HG03064 (cell line): Measurements from ENCODE around the gene TBC1D22A.

ENCODE experiments used
- ATAC-seq: cut with Tn5 transposase; IDR thresholded peaks from one replicate; pipeline ENCODE4 v1.9.1; 2021; ENCODE audit warnings: low read depth; ENCODE audit not compliant: unreplicated experiment

Gene TBC1D22A

GRCh38 chr22:47187176-47187957 is 424.9 kb downstream of the TBC1D22A start:
- ATAC-seq = no peak

GRCh38 chr22:47188261-47189055 is 426.0 kb downstream of the TBC1D22A start:
- no peak for ATAC-seq

GRCh38 chr22:47189056-47189916 is 426.8 kb downstream of the TBC1D22A start:
- no peak for ATAC-seq

GRCh38 chr22:47190276-47190956 is 428.0 kb downstream of the TBC1D22A start:
- no peak for ATAC-seq

GRCh38 chr22:47190957-47191670 is 428.7 kb downstream of the TBC1D22A start:
- no peak for ATAC-seq

- ATAC-seq = no peak
Observed at GRCh38 chr22:47191671-47192650, 429.5 kb downstream of the TBC1D22A start.

DNA sequence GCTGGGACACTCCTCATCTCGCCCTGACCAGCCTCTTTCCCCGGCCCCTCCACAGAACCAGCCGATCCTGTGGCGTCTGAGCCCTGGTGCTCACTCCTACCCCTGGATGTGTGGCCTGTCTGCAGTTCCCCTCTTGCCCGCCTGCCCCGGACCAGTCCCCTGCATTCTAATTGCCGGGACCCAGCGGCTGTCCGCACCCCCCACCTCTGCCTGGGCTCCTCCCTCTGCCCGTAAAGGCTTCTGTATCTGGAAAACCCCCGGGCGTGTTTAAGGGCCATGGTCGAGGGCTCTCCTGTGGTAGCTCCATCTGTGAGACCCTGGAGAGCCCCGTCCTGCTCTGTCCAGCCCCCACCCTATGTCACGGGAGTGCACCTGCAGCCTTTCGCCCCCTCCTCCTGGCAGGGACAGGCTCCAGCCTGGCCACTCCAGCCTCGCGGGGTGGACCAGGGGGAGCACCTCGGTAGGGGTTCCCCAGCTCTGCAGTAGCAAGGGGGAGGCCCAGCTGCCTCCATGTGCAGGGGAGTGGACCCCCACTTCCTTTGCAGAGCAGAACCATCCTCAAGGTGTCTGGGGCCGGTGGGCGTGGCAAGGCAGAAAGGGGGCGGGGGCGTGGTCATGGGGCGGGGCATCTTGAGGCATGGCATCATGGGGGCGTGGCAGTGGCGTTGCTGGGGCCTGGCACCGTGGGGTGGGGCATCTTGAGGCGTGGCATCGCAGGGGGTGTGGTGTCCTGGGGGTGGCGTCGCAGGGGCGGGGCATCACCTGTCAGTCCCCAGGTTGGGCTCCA is 430.4 kb downstream of the TBC1D22A start:
- ATAC-seq = no peak

DNA sequence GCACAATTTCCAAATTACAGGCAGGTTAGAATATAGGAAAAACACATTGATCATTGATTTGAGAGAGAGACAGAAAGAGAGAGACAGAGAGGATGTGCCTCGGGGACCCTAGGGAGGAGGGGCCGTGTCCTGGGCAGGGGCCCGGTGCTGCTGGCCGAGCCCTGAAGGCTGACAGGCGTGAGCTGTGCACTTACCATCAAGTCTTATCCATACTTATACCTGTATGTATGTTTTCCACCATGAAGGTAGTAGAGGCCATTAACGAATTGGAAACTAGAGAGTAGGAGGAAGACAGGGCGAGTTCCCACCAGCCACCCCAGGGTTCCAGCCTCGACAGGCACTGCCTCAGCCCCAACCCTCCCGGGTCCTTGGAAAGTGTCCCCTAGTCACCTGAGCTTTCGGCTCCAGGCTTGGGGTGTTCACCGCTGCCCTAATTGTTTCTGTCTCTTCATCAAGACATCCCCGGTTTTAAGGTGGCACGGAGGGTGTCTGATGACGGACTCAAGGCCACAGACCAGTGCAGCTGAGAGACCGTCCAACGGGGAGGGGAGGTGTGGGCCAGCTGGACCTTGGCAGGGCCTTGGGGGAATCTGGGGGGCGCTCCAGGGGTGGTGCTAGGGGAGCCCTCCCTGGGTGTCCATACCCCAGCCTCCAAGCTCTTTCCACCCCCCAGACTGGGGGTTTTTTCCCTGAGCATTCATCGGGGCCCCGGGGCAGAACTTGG is 431.3 kb downstream of the TBC1D22A start:
- ATAC-seq = no peak

DNA sequence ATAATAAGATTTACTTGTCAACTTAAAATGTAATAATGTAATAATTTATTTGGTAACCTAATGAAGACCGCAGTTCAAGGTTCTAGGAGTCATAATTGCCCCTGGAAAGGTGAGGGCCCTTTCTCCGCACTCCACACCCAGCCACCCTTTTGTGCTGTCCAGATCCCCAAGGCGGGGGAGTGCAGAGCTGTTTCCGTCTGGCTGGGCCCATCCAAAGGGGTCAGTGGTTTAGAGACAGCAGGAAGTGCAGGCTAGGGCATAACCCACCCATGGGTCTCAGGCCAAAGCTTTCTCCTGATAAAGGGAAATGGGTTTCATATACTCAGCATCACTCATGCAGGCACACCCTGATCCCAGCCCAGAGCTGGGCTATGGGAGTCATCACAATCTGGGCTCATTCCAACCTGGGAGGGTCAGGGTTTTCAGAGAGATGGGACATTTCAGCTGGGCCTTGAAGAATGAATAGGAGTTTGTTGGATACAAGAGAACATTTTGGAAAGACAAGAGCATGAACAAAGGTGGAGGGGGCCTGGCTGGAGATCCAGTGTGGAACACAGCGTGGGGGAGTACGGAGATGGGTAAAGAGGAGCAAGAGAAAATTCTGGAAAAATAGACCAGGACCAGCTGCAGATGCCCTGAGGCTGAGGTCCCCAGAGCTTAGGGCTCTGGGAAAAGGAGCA is 432.2 kb downstream of the TBC1D22A start:
- ATAC-seq = no peak

GRCh38 chr22:47195156-47195483 is 432.7 kb downstream of the TBC1D22A start:
- ATAC-seq = no peak

DNA sequence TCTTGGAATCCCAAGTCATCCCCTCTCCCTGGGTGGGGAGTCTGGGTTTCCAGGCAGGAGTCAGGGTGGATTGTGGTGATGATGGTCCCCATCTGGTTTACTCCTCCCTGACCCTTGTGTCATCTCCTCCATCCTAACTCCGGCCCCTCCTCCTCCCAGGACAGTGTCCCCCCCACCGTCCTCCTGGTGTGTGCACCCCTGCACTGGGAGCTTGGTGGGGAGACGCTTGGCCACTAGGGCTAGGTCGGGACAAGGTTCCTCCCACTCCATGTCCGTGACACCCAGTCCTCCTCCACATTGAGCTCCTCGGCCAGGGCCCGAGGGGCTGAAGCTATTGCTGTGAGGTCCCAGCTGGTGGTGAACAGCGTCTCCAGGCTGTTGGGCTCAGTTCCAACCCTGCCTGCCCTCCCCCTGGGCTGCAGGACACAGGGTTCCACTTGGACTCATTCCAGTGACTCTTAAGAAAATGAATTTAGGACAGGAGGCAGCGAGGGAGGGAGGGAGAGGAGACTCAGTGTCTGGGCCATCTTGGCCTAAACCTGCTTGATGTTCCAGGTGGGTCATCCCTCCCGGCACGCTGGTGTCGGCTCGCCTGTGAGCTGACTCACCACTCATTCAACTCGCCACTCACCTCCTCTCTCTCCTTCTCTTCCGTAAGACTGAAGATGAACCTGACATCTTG is 433.2 kb downstream of the TBC1D22A start:
- ATAC-seq = no peak

DNA sequence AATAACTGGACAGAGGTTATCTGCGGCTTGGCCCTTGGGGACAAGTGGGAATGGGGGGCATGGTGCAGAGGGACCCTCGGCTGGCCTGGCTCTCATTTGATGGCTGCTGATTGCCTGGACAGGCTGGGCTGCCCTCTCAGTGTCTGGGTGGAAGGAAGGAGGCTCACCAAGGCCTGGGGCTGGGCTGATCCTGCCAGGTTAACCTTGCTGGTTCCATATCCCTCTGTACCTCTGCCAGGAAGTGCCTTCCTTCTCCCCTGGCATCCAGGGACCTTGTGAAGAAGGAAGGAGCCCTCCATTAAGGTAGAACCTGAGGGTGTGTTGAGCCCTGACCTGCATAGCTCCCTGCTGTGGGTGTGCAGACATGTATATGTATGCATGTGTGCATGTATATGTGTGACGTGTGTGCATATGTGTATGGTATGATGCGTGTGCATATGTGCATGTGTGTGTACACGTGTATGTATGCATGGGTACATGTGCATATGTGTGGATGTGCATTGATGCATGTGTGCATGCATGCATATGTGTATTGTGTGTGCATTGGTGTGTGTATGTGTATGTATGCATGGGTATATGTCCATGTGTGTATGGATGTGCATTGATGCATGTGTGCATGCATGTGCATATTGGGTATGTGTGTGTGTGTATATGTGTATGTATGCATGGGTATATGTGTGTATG is 433.9 kb downstream of the TBC1D22A start:
- ATAC-seq = no peak

- ATAC-seq = no peak
Observed at GRCh38 chr22:47196881-47197772, 434.7 kb downstream of the TBC1D22A start.

DNA sequence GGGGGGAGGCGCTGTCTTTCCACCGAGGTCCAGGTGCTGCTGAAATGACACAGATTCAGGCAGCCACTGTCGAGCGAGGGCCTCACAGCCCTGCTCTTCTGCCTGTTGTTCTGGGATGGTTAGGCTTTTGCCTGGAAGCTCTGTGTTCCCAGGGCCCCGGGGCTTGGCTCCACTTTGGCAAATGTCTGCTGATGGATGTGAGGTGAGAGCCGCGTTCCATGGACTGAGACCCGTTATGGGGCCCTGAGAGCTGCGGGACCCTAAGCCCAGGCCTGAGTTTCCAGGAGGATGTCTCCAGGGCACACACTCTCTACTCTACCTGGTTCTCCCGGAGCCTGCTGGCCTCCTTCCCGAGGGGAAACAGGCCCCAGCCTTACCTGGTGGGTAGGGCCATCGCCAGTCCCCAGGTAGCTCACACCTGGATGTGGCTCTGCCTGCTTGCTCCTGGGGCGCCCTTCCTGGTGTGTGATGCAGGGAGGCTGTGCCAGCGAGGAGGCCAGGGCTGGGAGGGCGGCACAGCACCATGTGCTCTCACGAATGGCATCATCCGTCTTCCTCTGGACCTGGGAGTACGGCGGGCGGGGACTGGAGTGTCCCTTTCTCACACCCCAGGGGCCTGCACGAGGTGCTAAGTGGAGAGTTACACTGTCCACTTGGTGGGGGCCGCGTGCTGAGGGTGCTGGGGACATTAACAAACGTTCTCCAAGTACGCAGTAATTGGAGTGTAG is 435.5 kb downstream of the TBC1D22A start:
- ATAC-seq = no peak
